Measurements from ENCODE around the gene FARP1.

FARP1 gene

DNA sequence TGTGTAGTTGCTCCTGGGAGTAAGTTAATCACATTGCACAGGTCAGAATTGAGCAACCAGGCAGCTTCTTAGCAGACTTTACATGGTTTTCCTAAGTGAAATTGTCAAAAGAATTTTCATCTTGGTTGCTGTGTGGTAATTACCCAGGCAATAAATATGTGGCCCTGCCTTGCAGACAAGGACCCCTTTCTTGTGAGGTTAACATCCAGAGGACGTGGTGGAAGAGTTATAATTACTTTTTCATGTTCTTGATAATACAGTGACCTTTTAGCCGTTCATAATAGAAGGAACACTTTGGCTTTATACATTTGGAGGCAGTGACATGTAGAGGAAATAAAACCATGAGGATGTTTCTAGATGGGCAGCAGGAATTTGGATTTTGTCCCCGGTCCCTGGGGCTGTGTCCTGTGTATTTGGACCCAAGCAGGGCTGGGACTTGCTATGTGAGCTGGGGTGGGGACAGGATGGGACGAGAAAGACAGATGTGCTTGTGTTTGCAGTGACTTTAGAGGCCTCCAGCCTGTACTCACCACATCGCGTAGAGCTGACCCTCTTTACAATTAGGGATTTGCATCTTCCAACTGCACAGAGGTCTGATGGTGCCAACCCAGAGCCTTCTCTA is 277.8 kb downstream of the FARP1 start:
- no peak for DNase-seq (ENCODE audit: low read depth)

DNA sequence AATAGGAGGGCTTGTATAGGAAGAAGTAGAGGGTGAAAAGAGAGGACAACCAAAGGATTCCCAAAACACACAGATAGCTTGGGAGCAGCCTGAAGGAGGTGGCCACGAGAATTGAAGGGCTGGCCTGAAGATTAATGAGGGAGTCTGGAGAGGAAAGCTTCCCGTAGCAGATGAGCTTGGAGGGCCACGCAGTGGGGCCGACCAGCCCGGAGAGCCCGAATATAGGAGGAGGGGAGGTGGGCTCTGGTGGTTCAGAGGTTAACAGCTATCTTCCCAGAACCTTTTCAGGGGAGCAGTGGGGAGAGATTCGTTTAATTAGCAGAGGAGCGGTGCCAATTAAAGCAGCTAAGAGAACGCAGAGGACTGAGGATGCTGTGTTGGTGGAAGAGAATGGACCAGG is 279.2 kb downstream of the FARP1 start:
- DNase-seq (ENCODE audit: low read depth), result no peak

DNA sequence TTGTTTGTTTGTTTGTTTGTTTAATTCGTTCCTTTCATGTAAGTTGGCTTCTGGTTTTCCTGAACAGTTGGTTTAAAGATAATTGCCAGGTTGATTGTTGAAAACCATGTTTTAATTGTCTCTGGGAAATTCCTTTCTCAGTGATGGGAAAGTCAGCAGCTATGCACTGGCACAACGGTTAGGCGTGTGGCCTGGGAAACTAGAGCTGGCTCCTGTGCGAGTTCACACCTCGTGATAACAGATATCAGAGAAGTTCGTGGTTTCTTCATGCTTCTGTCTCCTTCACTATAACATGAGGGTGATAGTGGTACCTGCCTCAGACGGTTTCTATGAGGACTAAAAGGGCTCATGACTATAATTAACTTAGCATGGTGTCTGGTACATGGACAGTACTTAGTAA is 280.5 kb downstream of the FARP1 start:
- DNase-seq (ENCODE audit: low read depth), result no peak

DNA sequence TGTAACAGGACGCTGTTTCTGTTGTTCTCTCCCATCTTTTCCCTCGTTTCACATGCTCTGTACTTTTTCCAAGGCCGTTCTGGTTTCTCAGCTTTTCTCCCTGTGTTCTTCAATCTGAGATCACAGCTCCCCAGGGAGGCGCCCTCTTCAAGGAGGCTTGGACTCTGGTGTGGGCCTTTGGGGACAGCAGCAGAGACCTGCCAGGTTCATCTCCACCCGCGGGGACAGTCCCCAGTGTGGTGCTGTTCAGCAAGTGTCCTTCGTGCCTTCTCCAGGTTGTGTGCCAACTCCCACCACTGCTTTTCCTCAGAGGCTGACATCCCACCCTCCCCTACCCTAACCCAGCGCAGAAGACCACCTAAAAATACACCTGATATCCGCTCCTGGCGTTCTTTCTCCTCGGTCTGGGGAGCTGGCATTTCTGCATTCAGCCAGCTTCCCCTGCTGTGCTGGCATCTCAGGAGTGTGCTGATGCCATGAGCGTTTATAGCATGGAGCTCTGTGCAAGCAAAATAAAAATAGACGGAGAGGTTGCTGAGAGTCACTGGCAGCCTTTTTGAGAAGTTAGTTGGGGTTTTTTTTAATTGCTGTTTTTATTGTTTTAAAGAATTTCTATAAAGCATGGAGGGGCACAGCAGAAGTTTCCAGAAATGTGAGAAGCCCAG is 284.6 kb downstream of the FARP1 start:
- DNase-seq (ENCODE audit: low read depth), result no peak

DNA sequence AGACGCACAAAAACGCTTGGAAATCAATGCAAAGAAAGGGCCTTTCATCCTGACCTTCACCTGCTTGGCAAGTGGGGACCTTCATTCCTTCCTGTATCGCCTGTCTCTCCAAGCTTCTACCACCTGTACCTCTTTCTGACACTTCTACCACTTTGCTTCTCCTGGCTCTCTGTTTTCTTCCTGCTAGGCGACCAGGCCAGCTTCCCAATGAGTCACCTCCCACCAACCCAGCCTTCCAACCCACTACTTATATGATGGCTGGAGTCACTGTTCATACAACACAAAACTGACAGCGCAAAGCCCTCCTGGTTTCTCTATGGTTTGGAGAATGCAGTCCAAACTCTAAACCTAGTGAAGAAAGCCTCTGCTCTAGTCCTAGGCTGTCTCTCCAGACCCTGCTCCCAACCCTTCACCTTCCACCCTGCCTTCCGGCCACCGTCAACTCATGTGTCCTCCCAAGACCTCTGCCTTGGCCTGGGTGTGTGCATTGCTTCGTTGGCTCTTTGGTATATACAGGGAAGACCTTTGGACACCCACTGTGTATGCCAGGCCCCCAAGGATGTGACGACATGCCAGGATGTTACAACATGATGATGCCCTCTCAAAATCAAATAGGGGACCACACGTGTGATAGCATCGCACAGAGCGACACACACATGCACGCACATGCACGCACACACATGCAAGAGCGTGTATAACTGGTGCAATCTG is 285.5 kb downstream of the FARP1 start:
- no peak for DNase-seq (ENCODE audit: low read depth)

DNA sequence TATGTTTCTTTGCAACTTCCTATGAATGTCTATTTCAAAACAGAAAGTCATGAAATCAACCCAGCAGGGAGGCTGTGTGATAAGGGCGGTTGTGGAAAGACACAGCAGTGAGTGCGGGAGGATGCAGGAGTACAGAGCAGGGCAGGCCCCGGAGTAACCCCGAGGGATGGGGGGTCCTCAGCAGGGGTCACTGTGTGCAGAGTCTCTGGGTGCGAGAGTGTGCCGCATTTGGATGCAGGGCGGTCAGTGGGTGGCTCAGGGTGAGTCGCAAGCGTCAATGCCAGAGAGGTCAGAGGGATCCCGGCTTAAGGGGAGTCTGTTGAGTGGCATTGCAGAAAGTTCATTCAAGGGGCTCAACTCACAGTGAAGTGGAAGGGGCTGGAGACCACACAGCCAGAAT is 286.2 kb downstream of the FARP1 start:
- DNase-seq (ENCODE audit: low read depth), result no peak

DNA sequence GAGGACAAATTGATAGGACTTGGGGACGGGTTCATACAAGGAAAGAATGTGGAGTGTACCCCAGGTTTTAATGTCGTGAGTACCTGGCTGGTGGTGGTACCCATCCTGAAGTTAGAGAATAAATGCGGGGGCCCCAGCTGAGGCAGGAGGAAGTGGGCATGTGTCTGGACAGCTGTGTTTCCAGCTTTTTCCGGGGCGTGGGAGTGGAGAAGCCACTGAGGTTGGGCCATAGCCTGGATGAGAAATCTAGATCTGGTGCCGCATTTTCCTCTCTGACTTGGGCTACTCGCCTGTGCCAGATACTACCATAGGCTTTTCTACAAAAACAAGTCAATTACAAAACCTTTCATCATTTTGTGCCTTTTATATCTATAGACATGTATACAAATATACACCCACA is 286.6 kb downstream of the FARP1 start:
- no peak for DNase-seq (ENCODE audit: low read depth)

DNA sequence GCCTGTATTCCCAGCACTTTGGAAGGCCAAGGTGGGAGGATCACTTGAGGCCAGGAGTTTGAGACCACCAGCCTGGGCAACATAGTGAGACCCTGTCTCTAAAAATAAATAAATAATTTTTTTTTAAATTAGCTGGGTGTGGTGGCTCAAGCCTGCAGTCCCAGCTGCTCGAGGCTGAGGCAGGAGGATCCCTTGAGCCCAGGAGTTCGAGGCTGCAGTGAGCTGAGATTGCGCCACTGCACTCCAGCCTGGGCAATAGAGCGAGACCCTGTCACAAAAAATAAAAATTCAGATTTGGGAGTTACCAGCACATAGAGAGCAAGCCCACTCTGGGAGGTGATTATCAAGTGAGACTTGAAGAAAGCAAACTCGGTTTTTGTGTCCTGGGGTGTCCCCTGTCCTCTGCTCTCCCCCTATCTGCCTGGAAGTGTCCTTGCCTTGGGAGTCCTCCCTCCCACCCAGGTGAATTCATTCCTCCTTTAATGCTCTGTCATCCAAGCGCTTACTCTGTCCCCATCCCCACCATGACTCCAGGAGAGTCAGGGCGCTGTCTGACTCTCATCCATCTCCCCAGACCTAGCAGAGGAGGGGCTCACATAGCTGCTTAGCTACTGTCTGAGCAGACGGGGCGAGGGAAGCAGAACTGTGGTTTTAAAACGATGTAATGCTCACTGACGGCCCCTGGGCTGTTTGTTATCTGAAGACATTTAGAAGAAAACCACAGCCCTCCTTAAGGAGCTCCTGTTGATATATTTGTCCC is 287.3 kb downstream of the FARP1 start:
- DNase-seq (ENCODE audit: low read depth), result no peak

DNA sequence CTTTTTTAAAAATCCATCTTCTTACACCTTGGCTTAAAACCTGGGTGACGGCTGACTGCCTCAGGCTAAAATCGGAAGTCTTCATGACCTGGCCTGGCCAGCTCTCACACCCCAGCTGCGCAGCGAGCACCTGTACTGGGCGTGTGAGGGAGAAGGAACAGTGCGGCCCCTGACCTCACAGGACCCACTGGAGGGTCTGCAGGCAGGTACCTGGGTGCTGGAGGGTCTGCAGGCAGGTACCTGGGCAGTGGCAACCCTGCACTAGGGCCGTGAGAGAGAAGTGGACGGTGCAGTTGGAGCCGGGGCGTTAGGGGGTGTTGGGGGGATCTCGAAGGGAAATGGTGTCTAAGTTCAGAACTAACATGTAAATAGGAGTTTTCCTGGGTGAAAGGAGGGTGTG is 289.7 kb downstream of the FARP1 start:
- no peak for DNase-seq (ENCODE audit: low read depth)

DNA sequence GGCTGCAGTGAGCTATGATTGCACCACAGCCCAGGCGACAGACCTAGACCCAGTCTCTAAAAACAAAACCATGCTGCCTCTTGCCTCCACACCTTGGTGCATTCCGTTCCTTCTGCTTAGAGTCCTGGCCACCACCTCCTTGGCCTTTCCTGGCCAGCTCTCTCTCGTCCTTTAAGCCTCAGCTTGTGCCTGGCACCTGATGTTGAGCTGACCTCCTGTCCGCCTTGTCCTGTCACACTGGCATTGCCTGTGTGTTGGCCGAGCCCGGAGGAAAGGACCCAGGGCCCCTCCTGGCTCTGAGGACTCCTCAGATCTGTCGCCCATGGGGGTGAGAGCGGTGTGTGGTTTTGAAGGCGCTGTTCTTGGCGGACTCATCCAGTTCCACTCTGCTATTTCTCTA is 290.8 kb downstream of the FARP1 start:
- no peak for DNase-seq (ENCODE audit: low read depth)

DNA sequence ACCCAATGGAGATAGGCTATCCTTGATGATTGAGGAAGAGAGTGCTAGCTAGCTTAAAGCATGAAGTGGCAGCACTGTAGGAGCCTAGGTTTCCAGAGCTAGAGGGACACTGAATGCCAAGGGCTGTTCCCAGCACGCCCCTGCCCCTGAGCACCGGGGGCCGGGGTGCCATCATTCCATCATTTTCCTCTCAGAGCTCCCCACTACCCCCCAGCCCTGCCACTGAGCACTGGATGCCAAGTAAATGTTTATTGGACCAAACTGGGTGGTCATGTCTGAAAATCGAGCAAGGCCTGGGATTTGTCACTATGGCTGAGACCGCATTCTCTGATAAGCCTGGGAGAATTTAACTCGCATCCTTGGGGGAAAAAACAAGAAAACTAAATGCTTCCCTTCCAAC is 291.2 kb downstream of the FARP1 start:
- no peak for DNase-seq (ENCODE audit: low read depth)

DNA sequence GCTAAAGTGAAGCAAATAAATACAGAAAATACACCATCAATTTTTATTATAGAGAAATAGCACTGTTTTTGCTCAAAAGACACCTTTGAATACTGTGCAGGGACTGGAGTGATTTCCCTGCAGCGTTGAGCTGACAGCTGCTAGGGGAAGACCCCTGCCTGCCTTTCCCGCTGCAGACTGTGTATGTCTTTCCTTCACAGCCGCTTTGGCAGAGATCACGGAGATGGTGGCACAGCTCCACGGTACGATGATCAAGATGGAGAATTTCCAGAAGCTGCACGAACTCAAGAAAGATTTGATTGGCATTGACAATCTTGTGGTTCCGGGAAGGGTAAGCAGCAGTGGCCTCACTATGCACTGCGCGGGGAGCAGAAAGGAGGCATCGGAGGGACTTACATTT is 292.5 kb downstream of the FARP1 start:
- DNase-seq (ENCODE audit: low read depth), result no peak

DNA sequence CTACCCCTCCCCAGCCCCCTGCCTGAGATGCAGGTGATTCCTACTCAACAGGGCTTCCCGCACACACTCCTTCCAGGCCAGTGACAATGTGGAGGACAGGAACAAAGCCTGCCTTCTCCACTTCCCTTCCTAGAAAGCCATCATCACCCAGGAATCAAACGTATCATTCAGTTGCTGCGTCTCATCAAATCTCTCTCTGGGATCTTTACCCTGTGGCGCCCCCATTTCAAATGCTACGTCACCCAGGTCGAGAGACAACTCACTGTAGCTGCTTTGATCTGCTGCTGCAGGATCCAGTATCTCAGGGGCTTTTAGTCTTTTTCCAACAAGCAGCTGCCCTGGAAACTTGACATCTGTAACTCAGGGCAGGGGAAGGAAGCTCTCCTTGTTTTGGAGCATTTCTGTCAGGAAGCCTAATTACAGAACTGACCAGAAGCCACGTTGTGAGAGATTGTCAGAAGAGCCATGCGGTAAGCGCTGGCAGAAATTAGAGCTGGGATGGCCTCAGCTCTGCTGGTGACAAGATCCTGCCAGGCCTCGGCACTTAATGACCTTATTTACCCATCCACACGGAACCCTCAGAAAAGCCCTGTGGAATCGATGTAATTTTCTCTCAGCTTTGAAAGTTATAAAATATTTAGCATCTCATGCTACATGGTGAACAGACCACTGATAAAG is 293.5 kb downstream of the FARP1 start:
- DNase-seq (ENCODE audit: low read depth), result no peak

DNA sequence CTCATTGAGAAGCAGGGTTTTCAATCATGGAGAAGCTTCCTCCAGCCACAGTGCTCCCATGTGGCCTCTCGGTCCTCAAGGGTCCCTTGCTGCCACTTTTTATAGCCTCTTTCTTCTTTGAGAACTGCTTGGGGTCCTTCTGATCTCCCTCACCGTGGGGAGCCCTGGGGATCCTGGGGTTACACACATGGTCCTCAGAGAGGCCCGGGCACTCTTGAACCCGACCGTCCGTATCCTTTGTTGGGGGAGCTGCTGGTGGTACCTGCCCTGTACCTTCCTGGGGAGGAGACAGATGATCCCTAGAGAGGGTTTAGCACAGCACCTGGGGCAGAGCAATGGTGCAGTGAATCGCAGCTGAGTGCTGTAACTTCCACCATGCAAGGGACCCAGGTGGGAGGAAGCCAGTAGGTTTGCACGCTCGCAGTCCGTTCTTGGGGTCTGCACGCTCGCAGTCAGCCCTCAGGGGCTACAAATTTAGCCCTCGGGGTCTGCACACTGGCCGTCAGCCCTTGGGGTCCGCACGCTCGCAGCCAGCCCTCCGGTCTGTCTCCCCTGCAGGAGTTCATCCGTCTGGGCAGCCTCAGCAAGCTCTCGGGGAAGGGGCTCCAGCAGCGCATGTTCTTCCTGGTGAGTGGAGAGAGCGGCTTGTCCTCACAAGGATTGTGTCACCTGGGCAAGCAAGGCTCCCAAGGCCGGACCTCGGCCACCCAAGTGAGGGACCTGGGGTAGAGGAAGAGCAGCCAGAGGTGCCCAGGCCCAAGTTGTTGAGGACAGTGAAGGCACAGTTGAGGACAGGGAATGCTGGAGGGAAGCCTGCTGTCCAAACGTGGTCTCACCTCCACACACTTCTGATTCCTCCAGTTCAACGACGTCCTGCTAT is 295.6 kb downstream of the FARP1 start:
- DNase-seq (ENCODE audit: low read depth), result no peak

DNA sequence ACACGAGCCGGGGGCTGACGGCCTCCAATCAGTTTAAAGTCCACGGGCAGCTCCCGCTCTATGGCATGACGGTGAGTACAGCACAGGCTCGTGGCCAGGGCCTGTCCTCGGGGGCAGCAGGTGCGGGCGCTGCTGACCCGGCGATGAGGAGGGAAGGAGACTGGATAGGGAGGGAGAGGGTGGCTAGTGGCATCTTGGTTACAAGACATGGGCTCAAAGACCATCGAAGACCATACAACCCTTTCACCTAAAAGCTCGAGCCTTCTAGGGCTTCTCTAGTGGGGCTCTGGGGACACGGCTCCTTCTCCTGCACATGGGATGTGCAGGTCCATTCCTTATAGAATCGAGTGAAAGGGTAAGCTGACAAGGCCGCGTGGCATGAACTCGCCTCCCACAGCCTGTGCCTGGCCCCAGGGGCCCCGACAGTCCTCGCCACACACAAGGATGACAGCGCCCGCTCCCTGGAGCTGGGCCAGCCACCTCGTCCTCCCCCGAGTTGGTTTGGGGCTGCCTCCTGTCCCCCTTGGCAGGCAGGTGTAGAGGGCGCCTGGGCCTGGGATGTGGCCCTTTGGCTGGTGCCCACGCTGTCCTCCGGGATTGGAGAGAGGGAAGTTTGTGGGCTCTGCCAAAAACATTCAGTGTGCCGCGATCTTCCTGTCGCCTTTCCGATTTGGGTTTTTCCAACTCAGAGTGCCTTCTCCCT is 296.4 kb downstream of the FARP1 start:
- DNase-seq (ENCODE audit: low read depth), result no peak

DNA sequence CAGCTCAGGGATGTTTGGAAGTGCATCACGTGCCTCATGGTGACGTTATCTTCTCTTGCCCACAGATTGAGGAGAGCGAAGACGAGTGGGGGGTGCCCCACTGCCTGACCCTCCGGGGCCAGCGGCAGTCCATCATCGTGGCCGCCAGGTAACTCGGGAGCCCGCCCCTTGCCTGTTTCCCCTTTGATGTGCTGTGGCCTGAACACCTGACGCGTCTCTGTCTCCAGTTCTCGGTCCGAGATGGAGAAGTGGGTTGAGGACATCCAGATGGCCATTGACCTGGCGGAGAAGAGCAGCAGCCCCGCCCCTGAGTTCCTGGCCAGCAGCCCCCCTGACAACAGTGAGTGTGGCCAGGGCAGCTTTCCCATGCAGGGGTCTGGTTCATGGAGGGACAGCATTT is 297.0 kb downstream of the FARP1 start:
- no peak for DNase-seq (ENCODE audit: low read depth)

DNA sequence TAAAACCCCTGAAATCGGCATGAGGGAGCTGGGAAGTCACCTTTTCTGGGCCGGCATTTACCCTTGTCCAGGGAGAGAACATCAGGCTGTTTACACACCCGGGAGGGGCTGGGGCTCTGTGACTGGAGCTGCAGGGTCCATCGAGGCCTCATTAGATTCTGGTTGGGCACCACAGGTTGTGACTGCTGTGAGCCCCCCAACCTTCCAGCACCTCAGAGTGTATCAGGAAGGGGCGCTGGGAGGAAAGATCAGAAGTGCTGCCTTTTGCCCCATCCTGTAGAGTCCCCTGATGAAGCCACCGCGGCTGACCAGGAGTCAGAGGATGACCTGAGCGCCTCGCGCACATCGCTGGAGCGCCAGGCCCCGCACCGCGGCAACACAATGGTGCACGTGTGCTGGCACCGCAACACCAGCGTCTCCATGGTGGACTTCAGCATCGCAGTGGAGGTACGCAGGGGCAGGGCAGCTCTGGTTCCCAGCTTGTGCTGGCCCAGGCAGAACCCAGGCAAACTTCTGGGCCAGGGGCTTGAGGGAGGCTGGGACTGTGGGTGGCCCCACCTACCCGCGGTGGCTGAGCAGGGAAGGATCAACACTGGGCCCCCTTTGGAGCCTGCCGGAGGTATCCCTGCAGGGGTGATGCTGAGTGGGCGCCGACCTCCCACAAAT is 297.6 kb downstream of the FARP1 start:
- DNase-seq (ENCODE audit: low read depth), result no peak

DNA sequence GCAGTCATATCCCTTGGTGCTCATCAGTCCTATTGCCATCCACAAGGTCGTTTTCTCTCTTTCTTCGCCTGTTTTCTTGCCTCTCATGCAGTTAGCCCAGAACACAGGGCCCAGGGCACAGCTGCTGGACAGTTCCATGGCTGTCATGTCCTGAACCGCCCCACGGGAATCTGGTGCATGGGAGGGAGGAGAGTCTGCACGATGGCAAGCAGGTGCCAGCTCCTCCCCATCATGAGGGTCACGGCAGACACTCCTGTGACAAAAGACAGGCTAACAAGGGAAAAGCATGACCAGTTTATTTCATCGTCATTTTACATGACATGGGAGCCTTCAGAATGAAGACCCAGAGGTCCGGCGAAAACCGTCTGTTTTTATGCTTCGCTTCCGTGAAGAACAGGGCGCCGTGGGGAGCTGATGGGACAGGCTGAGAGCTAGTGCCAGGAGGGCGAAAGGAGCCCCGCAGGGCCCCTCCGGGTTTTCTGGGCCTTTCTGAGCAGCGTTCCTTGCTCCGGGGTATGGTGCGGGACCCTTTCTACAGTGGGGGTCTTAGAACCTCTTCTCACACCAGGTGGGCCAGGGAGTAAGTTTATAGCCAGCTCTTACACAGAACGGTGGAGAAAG is 298.3 kb downstream of the FARP1 start:
- no peak for DNase-seq (ENCODE audit: low read depth)

DNA sequence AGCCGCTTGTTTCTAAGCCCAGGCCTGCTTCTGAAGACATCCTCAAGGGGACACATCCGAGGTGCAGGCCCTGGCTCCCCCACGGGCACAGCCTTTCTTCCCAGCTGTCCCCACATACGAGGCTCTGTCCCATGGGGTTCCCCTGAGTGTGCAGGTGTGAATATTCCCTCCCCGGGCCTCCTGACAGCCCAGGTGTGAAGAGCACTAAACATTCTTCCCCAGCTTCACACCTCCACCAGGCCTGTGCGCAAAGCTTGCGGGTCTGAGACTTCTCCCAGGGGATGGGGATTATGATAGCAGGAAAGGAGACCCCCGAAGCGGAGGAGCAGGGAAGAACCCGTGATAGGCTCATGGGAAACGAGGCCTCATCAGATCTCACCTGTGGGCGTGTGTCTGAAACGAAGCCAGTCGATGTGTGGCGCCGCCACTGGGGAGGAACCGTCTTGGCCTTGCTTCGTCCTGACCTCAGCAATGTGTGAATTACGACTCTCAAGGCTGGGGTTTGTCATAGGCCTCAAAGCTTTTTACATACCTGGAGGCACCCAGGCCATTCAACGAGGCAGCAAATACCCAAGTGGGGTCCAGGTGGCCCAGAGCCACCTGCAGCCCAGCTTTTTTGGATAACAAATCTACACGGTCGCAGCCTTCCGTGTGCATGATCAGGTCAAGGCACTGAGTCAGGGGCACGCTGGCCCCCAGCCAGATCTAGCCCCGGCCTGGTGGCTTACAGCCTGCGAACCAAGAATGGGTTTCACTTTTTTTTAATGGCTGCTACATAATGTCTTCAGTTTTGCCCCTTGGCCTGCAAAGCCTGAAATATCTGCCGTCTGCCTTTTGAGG is 299.7 kb downstream of the FARP1 start:
- DNase-seq (ENCODE audit: low read depth), result no peak

All from fibroblast of the conjunctiva (primary cell).